PFSK-1 (cell line): Measurements from ENCODE around the gene PLCL2.

Experiments
- FOXP2 ChIP-seq: optimal IDR thresholded peaks from 2 replicates; pipeline ENCODE3; 2011; ENCODE audit warnings: borderline replicate concordance, control low read depth, inconsistent platforms; ENCODE audit not compliant: insufficient read depth; ENCODE audit errors: extremely low read length, extremely low read depth
- POLR2AphosphoS5 ChIP-seq: IDR thresholded peaks from 2 replicates; pipeline ENCODE4 v1.6.1; 2012; ENCODE audit warnings: low read depth, mild to moderate bottlenecking, control low read depth, low read length, moderate library complexity
- REST ChIP-seq, 2 experiments: IDR thresholded peaks; 2 replicates each; pipeline versions ENCODE4 v1.6.1 to v1.8.0; 2011 to 2012; ENCODE audit warnings: low read depth in 2 of 2, low read length in 2 of 2, control low read depth in 1 of 2, inconsistent platforms in 1 of 2, mild to moderate bottlenecking in 1 of 2, moderate library complexity in 1 of 2; ENCODE audit not compliant: insufficient read depth in 1 of 2
- SIN3A ChIP-seq: IDR thresholded peaks from 2 replicates; pipeline ENCODE4 v1.6.1; 2012; ENCODE audit warnings: mild to moderate bottlenecking, low read length, moderate library complexity, borderline replicate concordance; ENCODE audit not compliant: insufficient read depth
- TAF1 ChIP-seq: IDR thresholded peaks from 2 replicates; pipeline ENCODE4 v1.6.1; 2012; ENCODE audit warnings: low read length, control low read depth, borderline replicate concordance; ENCODE audit not compliant: insufficient read depth

PLCL2 gene

DNA sequence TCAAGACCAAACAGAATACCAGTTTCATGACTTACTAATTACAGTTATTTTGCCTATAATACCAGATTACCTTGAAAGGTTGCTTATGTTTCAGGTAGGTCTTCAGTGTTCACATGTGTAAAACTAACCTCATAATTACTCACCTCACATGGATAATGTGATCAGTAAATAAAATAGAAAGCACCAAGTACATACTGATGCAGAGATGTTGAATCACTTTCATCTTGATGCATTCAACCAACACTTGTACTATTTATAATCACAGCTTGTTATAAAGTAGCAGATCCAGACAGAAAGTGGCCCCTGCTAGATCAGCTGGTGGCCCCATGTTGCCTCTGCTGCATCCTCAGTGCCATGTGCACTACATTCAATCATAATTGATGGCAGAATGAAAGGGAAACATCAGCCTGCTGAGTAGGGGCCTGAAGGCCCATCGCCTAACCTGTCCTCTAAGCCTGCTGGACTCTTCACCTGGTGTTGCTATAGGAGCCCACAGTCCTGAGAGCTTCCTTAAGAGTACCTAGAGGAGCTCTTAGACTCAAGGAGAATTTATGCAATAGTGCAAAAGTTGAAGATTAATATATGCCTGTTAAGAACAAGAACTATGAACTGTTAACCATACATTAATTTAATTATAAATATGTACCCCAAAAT is 154.3 kb downstream of the PLCL2 start:
- TF ChIP-seq FOXP2 (no peak), TAF1 (no peak), REST (IDR thresholded peaks at IDR 0.05; ENCODE audit: insufficient read depth in 1 of 2, low read depth in 2 of 2, low read length in 2 of 2) (no peak), POLR2AphosphoS5 (no peak), SIN3A (no peak)

DNA sequence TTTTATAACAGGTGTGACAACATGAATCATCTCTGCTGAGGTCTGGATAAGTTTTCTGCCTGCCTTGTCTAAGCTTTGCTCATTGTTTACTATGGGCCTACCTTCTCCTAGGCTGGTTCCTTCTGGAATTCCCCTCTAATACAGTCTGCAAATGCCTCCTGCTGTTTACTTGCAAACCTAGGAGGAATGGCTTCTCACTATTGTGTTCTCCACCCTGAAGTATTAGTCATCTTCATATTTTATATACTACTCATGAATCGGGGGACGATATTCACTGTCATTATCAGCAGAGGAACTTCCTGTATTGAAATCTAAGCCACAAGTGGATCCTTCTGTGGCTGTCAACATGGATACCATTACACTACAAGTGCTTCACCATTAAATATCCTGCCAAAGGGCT is 154.8 kb downstream of the PLCL2 start:
- TF ChIP-seq REST (IDR thresholded peaks at IDR 0.05; ENCODE audit: insufficient read depth in 1 of 2, low read depth in 2 of 2, low read length in 2 of 2) (no peak), POLR2AphosphoS5 (no peak), TAF1 (no peak), FOXP2 (no peak)

GRCh38 chr3:17040322-17040989 is 155.7 kb downstream of the PLCL2 start:
- no peak for TF ChIP-seq POLR2AphosphoS5

GRCh38 chr3:17040990-17041377 is 156.2 kb downstream of the PLCL2 start:
- no peak for TF ChIP-seq TAF1
- no peak for TF ChIP-seq FOXP2
- no peak for TF ChIP-seq REST (IDR thresholded peaks at IDR 0.05; ENCODE audit: insufficient read depth in 1 of 2, low read depth in 2 of 2, low read length in 2 of 2)
- no peak for TF ChIP-seq SIN3A

DNA sequence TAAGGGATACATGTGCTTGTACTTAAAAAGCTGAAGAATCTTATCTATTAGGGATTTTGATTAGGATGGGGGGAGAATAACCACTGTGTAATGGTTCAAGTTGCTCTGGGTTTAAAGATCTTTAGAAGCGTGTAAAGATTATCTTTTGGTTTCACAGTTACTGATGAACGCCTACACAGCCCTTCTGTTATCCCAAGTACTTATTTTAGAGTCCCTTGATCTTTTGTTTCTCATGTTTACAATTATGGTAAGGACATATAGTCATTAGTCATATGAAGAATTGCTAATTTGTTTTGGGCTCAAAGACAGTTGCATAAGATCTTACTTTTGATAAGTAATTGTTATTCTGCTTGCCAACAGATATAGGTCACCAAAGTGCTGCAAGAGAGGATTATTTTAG is 160.1 kb downstream of the PLCL2 start:
- TF ChIP-seq FOXP2 (no peak), SIN3A (no peak), POLR2AphosphoS5 (no peak), REST (IDR thresholded peaks at IDR 0.05; ENCODE audit: insufficient read depth in 1 of 2, low read depth in 2 of 2, low read length in 2 of 2) (no peak), TAF1 (no peak)
